Measurements from ENCODE around the gene OR4K13. TPM values are rescaled to one million over a fixed set of nuclear protein-coding genes. Genes with fewer than 3 reads are reported as not detected.

OR4K13 gene
- total and polyA plus RNA-seq, 10 of the 15 experiments (the other 5 are each of a cell fraction or from before 2014, with no cell fraction given), result not detected

GRCh38 chr14:20031058-20031457 lies 4.8 kb downstream of the OR4K13 start (continued):
- TF ChIP-seq NRF1 (conservative IDR thresholded peaks at IDR 0.05; ENCODE audit: low read depth, low read length) (no peak), YBX1 (IDR thresholded peaks at IDR 0.05) (no peak)

- H3K27ac ChIP-seq (ENCODE audit: control insufficient read depth, insufficient read depth), result no peak within 1 kb of the TSS
- DNase-seq (ENCODE audit: low read depth, low spot score) (no peak), ATAC-seq (no peak), FAIRE-seq (no peak)
- CTCF ChIA-PET, result no interaction called here
- H3K9ac ChIP-seq (ENCODE audit: control insufficient read depth, insufficient read depth, low read length), result no peak within 1 kb of the TSS
- no peaks in the 10 kb centered on the region for H3K79me2 ChIP-seq (ENCODE audit: control insufficient read depth, insufficient read depth, low read length)
- no peaks in the 10 kb centered on the region for H3K4me1 ChIP-seq (ENCODE audit: control insufficient read depth, insufficient read depth, low read length)
- H4K20me1 ChIP-seq (ENCODE audit: control insufficient read depth, insufficient read depth), result no peaks in the 10 kb centered on the region
- WGBS (ENCODE audit: insufficient coverage, insufficient replicate concordance, low lambda C conversion rate, missing lambda C conversion rate), result 20% methylated on average over 2 of the region's 2 CpGs
- no peaks in the 10 kb centered on the region for H3K36me3 ChIP-seq (ENCODE audit: control insufficient read depth in 2 of 2, insufficient read depth in 2 of 2, low read length in 1 of 2)
- SMC1A ChIA-PET (ENCODE audit: uncharacterized antibody, unreplicated experiment), result no interaction called here
- in situ Hi-C loops (cut with MboI), result no loop called here
- H3K4me2 ChIP-seq (ENCODE audit: control insufficient read depth, insufficient read depth), result no peak within 1 kb of the TSS
- intact Hi-C loops (cut with micrococcal nuclease; ENCODE audit: unreplicated experiment), result loop anchor here (5.0 kb wide), 1 partner anchor 38 kb away; no protein-coding TSS in a partner anchor
- POLR2A ChIA-PET, result no interaction called here
- no peaks in the 10 kb centered on the region for H3K9me3 ChIP-seq (replicated peaks; ENCODE audit: control insufficient read depth, insufficient read depth, low read length)
- RAD21 ChIA-PET (ENCODE audit: unreplicated experiment), result no interaction called here
- no peak within 1 kb of the TSS for H2AFZ ChIP-seq (ENCODE audit: control insufficient read depth, low read depth, low read length)
- no TSS peak for BruUV-seq (replicated peaks)
- no peaks in the 10 kb centered on the region for H3K27me3 ChIP-seq (replicated peaks in 1 of 2; ENCODE audit: control insufficient read depth in 2 of 2, insufficient read depth in 2 of 2, low read length in 1 of 2)
- H3K4me3 ChIP-seq, result no peak within 1 kb of the TSS
- TF ChIP-seq ZNF592 (IDR thresholded peaks at IDR 0.05) (no peak), KLF5 (IDR thresholded peaks at IDR 0.05; ENCODE audit: partially characterized antibody) (no peak), MTA2 (IDR thresholded peaks at IDR 0.05; ENCODE audit: low read depth) (no peak), NFXL1 (IDR thresholded peaks at IDR 0.05; ENCODE audit: borderline replicate concordance) (no peak), TCF3 (IDR thresholded peaks at IDR 0.05; ENCODE audit: borderline replicate concordance, insufficient read depth, low read depth, low read length) (no peak), LARP7 (IDR thresholded peaks at IDR 0.05) (no peak), WRNIP1 (IDR thresholded peaks at IDR 0.05; ENCODE audit: borderline replicate concordance, low read depth, low read length) (no peak), CEBPB (IDR thresholded peaks at IDR 0.05; ENCODE audit: borderline replicate concordance in 1 of 2, low read depth in 2 of 2, low read length in 2 of 2) (no peak), SP1 (IDR thresholded peaks at IDR 0.05; ENCODE audit: low read depth, low read length) (no peak), SREBF2 (IDR thresholded peaks at IDR 0.05; ENCODE audit: low read length) (no peak), ATF7 (IDR thresholded peaks at IDR 0.05; ENCODE audit: low read depth) (no peak), BRCA1 (IDR thresholded peaks at IDR 0.05; ENCODE audit: low read depth, low read length) (no peak)
- TF ChIP-seq, protein P1, sequence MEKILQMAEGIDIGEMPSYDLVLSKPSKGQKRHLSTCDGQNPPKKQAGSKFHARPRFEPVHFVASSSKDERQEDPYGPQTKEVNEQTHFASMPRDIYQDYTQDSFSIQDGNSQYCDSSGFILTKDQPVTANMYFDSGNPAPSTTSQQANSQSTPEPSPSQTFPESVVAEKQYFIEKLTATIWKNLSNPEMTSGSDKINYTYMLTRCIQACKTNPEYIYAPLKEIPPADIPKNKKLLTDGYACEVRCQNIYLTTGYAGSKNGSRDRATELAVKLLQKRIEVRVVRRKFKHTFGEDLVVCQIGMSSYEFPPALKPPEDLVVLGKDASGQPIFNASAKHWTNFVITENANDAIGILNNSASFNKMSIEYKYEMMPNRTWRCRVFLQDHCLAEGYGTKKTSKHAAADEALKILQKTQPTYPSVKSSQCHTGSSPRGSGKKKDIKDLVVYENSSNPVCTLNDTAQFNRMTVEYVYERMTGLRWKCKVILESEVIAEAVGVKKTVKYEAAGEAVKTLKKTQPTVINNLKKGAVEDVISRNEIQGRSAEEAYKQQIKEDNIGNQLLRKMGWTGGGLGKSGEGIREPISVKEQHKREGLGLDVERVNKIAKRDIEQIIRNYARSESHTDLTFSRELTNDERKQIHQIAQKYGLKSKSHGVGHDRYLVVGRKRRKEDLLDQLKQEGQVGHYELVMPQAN (conservative IDR thresholded peaks at IDR 0.05), result no peak
- TF ChIP-seq, protein P2, sequence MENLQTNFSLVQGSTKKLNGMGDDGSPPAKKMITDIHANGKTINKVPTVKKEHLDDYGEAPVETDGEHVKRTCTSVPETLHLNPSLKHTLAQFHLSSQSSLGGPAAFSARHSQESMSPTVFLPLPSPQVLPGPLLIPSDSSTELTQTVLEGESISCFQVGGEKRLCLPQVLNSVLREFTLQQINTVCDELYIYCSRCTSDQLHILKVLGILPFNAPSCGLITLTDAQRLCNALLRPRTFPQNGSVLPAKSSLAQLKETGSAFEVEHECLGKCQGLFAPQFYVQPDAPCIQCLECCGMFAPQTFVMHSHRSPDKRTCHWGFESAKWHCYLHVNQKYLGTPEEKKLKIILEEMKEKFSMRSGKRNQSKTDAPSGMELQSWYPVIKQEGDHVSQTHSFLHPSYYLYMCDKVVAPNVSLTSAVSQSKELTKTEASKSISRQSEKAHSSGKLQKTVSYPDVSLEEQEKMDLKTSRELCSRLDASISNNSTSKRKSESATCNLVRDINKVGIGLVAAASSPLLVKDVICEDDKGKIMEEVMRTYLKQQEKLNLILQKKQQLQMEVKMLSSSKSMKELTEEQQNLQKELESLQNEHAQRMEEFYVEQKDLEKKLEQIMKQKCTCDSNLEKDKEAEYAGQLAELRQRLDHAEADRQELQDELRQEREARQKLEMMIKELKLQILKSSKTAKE (IDR thresholded peaks at IDR 0.05; ENCODE audit: low read depth, poor library complexity, severe bottlenecking), result no peak
These were observed 16.5 kb downstream of the OR4K13 start, which contains the start of gene OR4K14 for GRCh38 chr14:20019257-20019865. OR4K14 (minus strand) TSS chr14:20019307; CDS start chr14:20015193, 4,114 bp downstream.
